Effector CD4-positive, alpha-beta T cell (primary cell): ENCODE measurements around the gene E2F3.

Experiments used
- DNase-seq: peaks from one replicate; pipeline ENCODE4 v3.0.0-alpha.2; 2020

The E2F3 gene

GRCh38 chr6:20538131-20538662, 136.5 kb downstream of the E2F3 start:
- DNase-seq: no peak

- no peak for DNase-seq
These were observed 137.2 kb downstream of the E2F3 start for GRCh38 chr6:20538907-20539306.

DNA sequence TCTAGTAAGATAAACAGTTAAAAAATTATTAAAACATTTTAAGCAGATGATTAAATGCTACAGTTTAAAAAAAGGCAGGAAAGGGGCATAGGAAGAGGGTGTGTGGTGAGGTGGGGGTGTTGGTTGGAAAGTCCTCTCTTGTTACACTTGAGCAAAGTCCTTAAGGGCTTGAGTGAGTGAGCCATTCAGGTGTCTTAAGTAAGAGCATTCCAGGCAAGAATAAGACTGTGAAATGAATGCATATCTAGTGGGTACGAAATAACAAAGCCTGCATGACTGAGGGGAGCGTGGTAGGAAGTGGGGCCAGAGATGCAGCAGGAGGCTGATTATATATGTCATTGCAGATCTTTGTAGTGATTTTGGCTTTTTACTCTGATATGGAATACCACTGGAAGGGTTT, 137.7 kb downstream of the E2F3 start:
- no peak for DNase-seq

DNA sequence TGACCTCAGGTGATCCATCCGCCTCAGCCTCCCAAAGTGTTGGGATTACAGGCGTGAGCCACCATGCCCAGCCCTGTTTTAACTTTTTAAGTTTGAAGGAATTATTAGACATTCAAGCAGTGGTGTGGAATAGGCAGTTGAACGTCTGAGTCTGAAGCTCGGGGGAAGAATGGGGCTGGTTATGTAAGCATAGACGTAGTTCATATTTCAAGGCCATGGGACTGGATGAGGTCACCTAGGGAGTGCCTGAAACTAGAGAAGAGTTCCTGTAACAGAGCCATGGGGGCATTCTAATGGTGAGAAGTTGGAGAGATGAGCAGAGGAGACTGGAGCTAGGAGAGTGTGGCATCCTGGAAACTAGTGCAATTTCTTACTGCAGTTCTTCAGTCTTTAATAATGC, 139.0 kb downstream of the E2F3 start:
- no peak for DNase-seq

- DNase-seq: no peak
These were observed 139.7 kb downstream of the E2F3 start for GRCh38 chr6:20541382-20541781.

DNA sequence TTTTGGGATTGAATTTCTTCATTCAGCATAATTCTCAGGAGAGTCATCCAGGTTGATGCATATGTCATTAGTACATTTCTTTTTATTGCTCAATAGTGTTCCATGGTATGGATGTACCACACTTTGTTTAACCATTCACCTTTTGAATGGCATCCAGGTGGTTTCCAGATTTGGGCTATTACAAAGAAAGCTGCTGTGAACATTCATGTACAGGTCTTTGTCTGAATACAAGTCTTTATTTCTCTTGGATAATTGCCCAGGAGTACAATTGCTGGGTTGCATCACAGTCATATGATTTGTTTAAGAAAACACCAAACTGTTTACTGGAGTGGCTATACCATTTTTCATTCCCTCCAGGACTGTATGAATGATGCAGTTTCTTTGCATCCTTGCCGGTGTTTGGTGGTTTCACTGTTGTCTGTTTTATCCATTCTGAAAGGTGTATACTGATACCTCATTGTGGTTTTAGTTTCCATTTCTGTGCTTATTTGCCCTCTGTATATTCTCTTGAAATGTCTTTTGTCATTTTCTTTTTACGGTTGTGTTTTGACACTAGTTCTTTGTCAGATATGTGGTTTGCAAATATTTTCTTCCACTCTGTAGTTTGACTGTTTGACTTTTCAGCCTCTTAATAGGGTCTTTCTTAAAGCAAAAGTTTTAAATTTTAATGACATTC, 141.4 kb downstream of the E2F3 start:
- no peak for DNase-seq
